Mucosa of descending colon (tissue), 3 donors: Measurements from ENCODE around the gene ALDH1B1. TPM values are rescaled to one million over a fixed set of nuclear protein-coding genes. Genes with fewer than 3 reads are reported as not detected.

Experiments used
- ATAC-seq: fragments of 200-7000 bp; cut with Tn5 transposase; one replicate; pipeline ENCODE4 v1.9.1; 2020; ENCODE audit warnings: mild to moderate bottlenecking, moderate library complexity
- DNase-seq, 3 donors: peaks; one replicate each; pipeline ENCODE4 v3.0.0-alpha.2; 2020
- H3K36me3 ChIP-seq: fragments of 200-600 bp; one replicate; pipeline ENCODE4 v1.8.0; 2021; ENCODE audit warnings: low read depth, mild to moderate bottlenecking
- H3K4me1 ChIP-seq: fragments of 200-600 bp; one replicate; pipeline ENCODE4 v1.8.0; 2021; ENCODE audit warnings: low read depth, mild to moderate bottlenecking
- H3K4me3 ChIP-seq: fragments of 200-600 bp; one replicate; pipeline ENCODE4 v1.8.0; 2021; ENCODE audit warnings: mild to moderate bottlenecking
- H3K9me3 ChIP-seq: fragments of 200-600 bp; one replicate; pipeline ENCODE4 v1.8.0; 2021; ENCODE audit warnings: mild to moderate bottlenecking
- CTCF ChIP-seq: fragments of 200-600 bp; IDR thresholded peaks from one replicate; pipeline ENCODE4 v1.8.0; 2022; ENCODE audit warnings: antibody characterized with exemption, mild to moderate bottlenecking
- intact Hi-C, 2 donors: fragments of 100-400 bp; cut with DNase I in 1 of 2; cut with micrococcal nuclease in 1 of 2; formaldehyde crosslinking; loops; one replicate each; pipeline versions ENCODE4 v1.11.0 to v1.11.1; 2022; cut with DNase I, micrococcal nuclease
- total RNA-seq, 3 donors: library from RNA; stranded (reverse); fragmentation: NEBNext Ultra II Directional in 2 of 3; extraction: Animal tissue kit (Norgen Biotek cat#: 25700) in 2 of 3; gene quantifications; one replicate each; pipeline versions ENCODE4 v1.2.1 to v1.2.4, GENCODE V29; 2021 to 2023
- donor health status: DM: no; HTN: no; CAD: no; lungs with moderate emphysema.
- donor health status: DM: no; HTN: no; CAD: no.
- donor health status: DM: no; HTN: yes; CAD: no.

Gene ALDH1B1
- total RNA-seq, 3 donors from 2014 or later = 39.5 to 58.1 (median 52.5) TPM

GRCh38 chr9:38384990-38385848 is 7.3 kb upstream of the ALDH1B1 start:
- Histone ChIP-seq H3K4me3 (no peak overlapping the region), H3K36me3 (no peaks in the 10 kb centered on the region), H3K4me1 (peaks cover 13% of the 10 kb centered on the region), H3K9me3 (no peaks in the 10 kb centered on the region)
- intact Hi-C loops = no loop called here
- ATAC-seq = no peak
- no peak for TF ChIP-seq CTCF
- no peak for DNase-seq

GRCh38 chr9:38385896-38386295 is 6.6 kb upstream of the ALDH1B1 start:
- DNase-seq = no peak
- Histone ChIP-seq H3K4me3 (no peak overlapping the region), H3K36me3 (no peaks in the 10 kb centered on the region), H3K9me3 (no peaks in the 10 kb centered on the region), H3K4me1 (peaks cover 12% of the 10 kb centered on the region)
- intact Hi-C loops = no loop called here
- ATAC-seq = peak; percentile 12
- TF ChIP-seq CTCF = no peak

GRCh38 chr9:38386319-38386895 is 6.1 kb upstream of the ALDH1B1 start:
- H3K4me1 ChIP-seq = peaks cover 8% of the 10 kb centered on the region
- DNase-seq = no peak
- no peak overlapping the region for H3K4me3 ChIP-seq
- TF ChIP-seq CTCF = no peak
- intact Hi-C loops = no loop called here
- no peaks in the 10 kb centered on the region for H3K9me3 ChIP-seq
- H3K36me3 ChIP-seq = no peaks in the 10 kb centered on the region
- peak; percentile 71 for ATAC-seq

- H3K36me3 ChIP-seq = no peaks in the 10 kb centered on the region
- intact Hi-C loops = no loop called here
- H3K4me3 ChIP-seq = no peak overlapping the region
- H3K4me1 ChIP-seq = peaks cover 8% of the 10 kb centered on the region
- TF ChIP-seq CTCF = no peak
- DNase-seq = no peak
- no peaks in the 10 kb centered on the region for H3K9me3 ChIP-seq
- no peak for ATAC-seq
These were observed 5.4 kb upstream of the ALDH1B1 start for GRCh38 chr9:38387066-38387465.

GRCh38 chr9:38387751-38388150 is 4.8 kb upstream of the ALDH1B1 start:
- no peak for TF ChIP-seq CTCF
- no peaks in the 10 kb centered on the region for H3K36me3 ChIP-seq
- no peaks in the 10 kb centered on the region for H3K9me3 ChIP-seq
- ATAC-seq (no peak), DNase-seq (no peak)
- no peak overlapping the region for H3K4me3 ChIP-seq
- intact Hi-C loops = no loop called here
- peaks cover 8% of the 10 kb centered on the region for H3K4me1 ChIP-seq
